GM21786 (cell line): ENCODE results near the gene DDX51.

Experiments used
- ATAC-seq: cut with Tn5 transposase; IDR thresholded peaks from one replicate; pipeline ENCODE4 v1.9.1; 2021; ENCODE audit not compliant: unreplicated experiment

DDX51 gene

DNA sequence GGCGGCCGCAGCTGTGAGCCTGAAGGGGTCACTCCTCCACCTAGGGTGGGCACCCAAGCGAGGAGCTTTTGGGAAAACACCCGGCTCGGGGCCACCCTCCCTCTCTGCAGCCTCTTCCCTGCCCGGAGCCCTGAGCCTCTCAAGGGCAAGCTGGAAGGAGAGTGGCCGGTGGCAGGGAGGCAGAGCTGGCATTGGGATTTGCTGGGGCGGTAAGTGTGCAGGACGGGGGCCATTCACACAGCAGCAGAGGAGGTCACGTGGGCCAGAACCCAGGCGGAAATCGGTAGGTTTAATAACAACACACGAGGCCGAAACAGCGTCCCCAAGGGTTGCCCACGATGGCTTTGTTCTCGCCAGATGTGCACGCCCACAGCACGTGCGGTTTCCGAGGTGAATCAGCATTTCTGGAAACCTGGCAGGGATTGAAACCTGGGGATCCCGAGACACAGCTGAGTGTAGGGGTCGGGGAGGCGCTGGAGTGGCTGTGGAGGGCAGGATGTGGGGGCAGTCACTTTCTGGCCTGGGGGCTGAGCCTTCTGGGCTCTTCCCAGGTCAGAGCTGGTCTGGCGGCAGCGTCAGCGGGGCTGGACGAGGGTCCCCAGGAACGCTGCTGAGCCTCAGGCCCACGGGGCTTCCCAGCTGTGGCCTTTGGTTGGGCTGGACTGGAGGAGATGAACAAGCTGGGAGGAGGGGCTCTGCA lies 23.6 kb upstream of the DDX51 start:
- no peak for ATAC-seq

DNA sequence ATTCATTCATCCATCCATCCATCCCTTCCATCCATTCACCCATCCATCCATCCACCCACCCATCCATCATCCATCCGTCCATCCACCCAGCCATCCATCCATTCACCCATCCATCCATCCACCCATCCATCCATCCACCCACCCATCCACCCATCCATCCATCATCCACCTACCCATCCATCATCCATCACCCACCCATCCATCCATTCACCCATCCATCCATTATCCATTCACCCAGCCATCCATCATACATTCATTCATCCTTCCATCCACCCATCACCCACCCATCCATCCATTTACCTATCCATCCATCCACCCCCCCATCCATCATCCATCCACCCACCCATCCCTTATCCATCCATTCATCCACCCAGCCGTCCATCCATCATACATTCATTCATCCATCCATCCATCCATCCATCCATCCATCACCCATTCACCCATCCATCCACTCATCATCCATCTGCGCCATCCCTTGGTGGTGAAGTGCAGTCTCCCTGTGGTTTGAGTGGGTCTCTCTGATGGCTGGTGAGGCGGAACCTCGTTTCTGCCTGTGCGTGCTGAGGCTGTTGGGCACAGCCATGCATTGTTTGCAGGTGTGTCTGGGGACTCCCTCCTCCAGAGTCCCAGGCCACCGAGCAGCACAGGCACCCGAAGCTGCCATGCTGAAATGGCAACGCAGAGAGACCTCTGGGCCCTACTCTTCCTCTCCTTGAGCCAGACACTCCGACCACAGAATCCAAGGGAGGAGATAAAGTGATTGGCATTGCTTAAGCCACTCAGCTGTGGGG lies 22.9 kb upstream of the DDX51 start:
- no peak for ATAC-seq

DNA sequence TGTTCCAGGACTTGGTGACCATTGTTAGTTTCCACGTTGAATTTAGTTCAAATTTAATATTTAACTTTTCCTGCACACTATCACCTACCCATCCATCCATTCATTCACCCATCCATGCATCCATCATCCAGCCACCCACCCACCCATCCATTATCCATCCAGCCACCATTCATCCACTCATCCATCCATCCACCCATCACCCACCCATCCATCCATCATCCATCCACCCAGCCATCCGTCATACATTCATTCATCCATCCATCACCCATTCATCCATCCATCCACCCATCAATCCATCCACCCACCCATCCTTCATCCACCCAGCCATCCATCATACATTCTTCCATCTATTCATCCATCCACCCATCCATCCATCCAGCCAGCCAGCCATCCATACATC lies 22.0 kb upstream of the DDX51 start:
- ATAC-seq = no peak

DNA sequence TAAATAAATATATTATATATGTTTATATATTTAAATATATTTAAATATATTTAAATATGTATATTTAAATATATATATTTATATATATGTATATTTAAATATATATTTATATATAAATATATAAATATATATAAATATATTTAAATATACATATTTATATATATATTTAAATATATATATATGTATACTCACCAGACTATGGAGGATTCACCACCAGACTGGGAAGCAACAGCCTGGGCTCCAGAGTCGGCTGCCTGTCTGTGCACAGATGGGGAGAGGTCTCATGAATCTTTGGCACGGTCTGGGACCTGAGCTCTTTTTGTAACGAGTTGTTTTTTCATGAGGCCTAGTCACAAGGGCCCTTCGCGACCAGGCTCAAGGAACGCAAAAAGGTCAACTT lies 21.5 kb upstream of the DDX51 start:
- ATAC-seq = no peak

DNA sequence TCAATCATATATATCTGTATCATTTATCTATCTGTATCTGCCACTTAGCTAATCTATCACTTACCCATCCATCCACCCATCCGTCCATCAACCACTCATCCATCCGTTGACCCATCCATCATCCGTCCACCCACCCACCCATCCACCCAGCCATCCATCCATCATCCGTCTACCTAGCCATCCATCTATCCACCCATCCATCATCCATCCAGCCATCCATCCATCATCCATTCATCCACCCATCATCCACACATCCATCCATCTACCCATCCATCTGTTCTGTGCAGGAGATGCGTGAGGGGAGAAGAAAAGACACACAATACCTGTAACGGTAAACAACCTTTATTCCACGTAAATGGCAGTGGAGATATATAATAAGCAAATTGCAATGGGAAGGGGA lies 20.3 kb upstream of the DDX51 start:
- no peak for ATAC-seq

DNA sequence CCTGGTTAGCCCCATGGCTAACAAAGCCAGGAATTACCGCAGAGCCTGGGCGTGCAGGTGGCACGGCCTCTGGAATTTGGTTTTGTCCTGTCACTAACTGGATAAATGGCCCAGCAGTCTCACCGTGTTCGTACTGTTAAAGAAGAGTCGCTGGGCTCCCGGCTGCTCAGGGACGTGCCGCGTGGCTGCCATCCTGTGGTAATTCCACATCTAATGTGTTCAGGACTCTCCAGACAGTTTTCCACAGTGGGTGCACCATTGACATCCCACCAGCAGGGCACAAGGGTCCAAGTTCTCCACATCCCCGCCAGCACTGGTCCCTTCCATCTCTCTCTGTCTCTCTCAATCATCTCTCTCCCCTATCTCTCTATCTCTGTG lies 19.8 kb upstream of the DDX51 start:
- ATAC-seq = no peak

DNA sequence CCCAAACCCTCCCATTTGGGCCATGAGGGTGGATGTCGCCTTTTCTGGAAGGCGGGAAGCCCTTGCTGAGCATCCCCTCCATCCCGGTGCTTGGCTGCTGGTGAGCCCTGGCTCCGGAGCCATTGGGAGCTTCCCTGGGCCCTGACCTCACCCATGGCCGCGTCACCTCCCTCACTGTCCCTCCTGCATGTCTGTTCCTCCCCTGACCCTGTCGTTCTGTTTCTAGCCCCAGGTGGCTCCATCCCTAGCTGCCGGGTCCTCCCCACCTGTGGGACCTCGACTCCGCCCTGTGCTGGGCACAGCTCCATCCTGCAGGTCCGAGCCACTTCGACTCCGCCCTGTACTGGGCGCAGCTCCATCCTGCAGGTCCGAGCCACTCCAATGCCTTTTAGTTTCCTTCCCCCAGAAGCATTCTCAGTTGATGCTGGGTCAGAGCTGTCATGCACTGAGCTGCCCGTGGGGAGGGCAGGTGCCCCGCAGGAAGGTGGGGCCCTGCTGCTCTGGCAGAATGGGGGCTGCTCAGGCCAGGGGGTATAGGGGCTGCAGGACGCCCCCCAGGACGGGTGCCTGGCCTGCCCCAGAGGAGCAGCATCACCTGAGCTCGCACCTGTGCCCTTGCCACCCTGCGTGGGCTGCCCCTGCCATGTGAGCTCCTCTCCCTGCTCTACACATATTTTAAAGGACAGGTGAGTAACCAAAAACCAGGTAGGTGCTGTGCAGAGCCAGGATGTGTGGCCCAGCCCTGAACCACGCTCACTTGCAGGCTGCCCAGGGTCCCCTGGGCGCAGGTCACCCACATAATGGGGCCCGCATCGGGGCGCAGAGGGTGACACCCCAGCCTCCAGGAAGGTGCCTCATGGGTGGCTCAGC lies 19.2 kb upstream of the DDX51 start:
- ATAC-seq = no peak

DNA sequence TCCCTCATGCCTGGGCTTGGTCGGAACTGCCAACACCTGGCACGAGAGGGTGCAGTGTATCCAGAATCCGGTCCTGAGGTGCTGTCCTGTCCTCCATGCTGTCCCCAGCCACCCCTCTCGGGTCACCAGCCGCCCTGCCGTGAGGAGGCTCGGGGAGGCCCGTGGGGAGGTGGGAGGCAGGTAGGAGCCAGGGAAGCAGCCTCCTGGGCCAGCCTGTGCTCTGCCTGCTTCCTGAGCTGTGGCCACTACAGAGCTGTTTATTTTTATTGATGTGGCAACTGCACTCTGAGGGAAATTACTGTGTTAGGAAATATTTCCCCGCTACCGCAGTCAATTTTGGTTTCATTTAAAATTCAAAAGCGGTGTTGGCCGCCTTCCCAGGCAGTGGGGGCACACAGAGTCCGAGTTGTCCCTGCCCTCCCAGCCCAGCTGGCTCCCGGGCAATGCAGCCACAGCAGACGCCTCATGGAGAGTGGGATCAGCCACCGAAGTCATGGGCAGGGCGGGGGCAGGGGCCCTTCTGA lies 18.5 kb upstream of the DDX51 start:
- ATAC-seq = no peak

DNA sequence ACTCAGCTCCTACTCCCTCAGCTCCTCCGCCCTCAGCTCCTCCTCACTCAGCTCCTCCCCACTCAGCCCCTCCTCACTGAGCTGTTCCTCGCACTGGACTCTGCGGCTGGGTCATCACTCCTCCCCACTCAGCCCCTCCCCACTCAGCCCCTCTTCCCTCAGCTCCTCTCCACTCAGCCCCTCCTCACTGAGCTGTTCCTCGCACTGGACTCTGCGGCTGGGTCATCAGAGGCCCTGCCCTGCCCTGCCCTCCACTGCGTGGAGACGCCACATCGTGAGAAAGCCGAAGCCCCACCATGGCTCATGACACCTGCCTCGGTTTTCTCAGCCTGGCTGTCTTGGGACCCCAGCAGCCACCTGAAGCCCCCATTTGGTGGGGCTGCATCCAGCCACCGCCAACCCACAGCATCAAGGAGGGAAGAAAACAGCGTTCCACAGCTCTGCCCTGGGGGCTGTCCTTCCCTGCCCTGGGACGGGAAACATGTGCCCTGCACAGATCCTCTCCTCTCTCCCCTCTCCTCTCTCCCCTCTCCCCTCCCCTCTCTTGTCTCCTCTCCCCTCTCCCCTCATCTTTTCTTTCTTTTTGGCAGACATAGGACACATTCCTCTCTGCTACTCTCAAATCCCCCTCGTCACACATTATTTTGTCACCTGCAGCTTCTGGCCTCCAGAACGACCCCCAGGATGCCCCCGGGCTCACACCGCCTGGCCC lies 17.8 kb upstream of the DDX51 start:
- ATAC-seq = no peak

DNA sequence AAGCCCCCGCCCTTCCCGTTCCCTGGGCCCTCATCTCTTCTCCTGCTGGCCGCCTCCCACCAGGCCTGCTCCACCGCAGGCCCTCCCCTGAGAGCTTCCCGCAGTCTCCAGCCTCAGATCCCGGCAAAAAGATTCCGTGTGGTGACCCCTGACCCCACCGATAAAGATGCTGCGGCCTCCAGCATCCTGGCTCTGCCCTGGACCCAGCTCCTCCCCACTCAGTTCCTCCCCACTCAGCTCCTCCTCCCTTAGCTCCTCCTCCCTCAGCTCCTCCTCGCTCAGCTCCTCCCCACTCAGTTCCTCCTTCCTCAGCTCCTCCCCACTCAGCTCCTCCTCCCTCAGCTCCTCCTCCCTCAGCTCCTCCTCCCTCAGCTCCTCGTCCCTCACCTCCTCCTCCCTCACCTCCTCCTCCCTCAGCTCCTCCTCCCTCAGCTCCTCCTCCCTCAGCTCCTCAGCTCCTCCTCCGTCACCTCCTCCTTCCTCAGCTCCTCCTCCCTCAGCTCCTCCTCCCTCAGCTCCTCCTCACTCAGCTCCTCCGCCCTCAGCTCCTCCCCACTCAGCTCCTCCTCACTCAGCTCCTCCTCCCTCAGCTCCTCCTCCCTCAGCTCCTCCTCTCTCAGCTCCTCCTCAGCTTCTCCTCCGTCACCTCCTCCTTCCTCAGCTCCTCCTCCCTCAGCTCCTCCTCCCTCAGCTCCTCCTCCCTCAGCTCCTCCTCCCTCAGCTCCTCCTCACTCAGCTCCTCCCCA lies 17.1 kb upstream of the DDX51 start:
- ATAC-seq = no peak

DNA sequence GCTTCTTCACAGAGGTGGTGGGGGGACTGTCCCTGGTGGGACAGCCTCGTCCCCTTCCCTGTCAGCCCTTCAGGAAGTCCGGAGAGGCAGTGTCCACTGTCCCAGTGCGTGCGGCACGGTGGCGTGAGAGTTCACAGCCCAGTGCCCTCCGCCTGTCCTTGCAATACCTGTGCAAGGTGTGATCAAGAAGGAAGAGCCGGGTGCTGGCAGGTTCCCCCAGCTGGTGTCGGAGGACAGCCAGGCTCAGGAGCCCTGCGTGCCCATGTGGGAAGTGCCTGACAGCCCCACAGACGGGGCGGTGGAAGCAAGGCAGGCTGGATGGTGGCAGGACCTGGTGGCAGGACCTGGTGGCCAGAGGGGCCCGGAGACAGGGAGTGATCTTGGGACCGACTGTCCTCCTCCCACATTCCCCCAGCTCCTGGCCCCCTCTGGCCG lies 16.5 kb upstream of the DDX51 start:
- no peak for ATAC-seq

DNA sequence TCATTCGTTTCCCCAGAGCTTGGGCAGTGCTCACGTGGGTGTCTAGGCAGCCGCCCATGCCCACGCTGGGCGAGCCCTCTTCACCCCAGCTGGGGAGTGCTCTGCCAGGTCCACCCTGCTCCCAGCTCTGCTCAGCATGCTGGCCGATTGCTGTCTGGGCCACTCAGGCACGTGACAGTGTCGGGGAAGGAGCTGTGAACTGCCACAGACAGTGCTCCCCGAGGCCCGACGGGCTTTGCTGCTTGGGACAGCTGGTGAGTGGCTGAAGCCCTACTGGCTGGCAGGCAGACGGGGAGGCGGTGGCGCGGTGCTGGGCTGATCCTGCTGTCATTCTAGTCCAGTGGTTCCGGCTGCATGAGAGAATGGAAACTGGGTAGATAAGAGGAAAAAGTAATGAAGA lies 15.9 kb upstream of the DDX51 start:
- ATAC-seq = no peak

DNA sequence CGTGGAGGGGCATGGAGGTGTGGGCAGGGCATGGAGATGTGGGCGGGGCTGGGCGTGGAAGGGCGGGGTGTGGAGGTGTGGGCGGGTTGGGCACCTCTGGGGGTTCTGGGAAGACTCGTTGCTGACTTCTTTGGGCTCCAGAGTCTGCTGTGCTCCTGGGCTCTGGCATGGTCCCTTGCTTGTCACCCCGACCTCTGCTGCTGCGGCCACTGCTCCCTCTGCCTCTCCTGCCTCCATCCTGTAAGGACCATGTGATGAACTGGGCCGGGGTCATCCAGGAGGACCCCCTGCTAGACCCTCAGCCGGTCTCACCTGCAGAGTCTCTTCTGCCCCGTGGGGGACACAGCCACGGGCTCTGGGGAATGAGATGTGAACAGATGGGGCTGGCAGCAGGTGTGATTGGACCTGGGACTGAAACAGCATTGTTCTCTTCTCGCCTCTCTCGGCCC lies 15.5 kb upstream of the DDX51 start:
- no peak for ATAC-seq

DNA sequence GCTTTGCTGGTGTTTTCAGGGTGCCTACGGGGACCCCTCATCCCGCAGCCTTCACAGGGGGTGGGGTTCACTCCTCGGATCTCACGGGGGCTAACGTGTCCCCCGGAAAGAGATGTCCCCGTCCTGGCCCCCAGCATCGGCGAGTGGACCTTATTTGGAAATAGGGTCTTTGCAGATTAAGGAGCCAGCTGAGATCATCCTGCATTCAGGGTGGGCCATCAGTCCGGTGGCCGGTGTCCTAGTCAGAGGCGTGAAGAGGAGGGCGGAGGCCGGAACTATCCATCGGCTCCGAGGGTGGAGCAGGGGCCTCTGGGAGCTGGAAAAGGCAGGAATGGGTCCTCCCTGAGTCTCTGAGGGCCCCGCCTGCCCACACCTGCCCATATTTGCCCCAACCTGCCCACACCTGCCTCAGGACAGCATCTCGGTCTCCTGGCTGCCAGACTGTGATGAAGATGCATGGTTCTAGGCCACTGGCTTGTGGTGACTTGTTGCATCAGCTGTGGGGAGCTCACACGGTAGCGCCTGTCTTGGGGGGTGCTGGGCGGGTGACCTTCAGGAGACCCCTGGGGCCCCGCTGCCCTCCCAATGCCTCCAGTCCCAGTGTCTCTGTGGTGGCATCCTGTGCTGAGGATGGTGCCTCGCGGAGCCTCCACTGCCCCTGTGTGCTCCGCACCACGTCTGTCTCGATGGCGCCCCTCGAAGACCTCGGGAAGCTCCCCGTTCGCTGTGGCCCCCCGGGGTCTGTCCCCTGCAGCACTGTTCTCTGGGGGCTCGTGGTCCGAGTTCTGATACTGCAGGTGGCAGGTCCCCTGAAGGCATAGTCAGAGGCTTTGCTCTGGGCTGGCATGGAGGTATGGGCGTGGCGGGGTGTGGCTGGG lies 14.8 kb upstream of the DDX51 start:
- no peak for ATAC-seq

DNA sequence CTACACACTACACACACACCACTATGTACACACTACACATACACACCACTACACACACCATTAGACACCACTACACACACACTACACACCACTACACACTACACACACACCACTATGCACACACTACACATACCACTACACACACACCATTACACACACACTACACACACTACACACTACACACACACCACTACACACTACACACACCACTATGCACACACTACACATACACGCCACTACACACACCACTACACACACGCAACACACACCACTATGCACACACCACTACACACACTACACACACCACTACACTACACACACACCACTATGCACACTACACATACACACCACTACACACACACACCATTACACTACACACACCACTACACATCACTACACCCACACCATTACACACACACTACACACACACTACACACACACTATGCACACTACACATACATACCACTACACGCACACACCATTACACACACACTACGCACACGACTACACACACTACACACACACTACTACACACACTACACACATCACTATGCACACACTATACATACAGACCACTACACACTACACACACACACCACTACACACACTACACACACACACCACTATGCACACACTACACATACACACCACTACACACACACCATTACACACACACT lies 13.8 kb upstream of the DDX51 start:
- ATAC-seq = no peak

DNA sequence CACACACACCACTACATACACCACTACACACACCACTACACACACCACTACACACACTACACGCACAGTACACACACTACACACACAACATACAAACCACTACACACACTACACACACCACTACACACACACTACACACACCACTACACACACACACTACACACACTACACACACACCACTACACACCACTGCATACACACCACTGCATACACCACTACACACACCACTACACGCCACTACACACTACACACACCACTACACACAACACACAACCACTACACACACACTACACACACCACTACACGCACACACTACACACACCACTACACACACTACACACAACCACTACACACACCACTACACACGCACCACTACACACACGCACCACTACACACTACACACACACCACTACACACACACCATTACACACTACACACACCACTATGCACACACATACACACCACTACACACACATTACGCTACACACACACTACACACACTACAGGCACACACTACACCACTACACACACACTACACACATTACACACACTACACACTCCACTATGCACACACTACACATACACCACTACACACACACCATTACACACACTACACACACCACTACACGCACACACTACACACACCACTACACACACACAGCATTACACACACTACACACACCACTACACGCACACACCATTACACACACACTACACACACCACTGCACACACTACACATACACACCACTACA lies 12.6 kb upstream of the DDX51 start:
- ATAC-seq = no peak

DNA sequence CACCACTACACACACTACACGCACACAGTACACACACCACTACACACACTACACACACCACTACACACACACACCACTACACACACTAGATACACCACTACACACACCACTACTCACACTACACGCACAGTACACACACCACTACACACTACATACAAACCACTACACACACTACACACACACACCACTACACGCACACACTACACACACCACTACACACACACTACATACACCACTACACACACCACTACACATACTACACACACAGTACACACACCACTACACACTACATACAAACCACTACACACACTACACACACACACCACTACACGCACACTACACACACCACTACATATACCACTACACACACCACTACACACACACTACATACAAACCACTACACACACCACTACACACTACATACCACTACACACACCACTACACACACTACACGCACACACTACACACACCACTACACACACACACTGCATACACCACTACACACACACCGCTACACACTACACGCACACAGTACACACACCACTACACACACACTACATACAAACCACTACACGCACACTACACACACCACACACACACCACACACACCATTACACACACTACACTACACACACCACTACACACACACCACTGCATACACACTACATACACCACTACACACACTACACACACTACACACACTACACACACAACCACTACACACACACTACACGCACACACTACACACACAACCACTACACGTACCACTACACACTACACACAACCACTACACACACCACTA lies 11.9 kb upstream of the DDX51 start:
- no peak for ATAC-seq
